Activated T-helper 1 cell treated with Interleukin-2 at 50 U/mL for 16 hours (primary cell): Measurements from ENCODE around the gene CCSER2.
"Not testable (repeated sequence)": the region's sequence is repeated elsewhere in the genome, so short reads cannot be mapped to it uniquely, and the experiment has no call there.

ENCODE experiments used
- DNase-seq: peaks from one replicate; pipeline ENCODE4 v3.0.0-alpha.2; 2020; ENCODE audit warnings: low read depth

The CCSER2 gene

GRCh38 chr10:84314275-84314674 is 14.1 kb upstream of the CCSER2 start:
- no peak for DNase-seq

- no peak for DNase-seq
These were observed 11.2 kb upstream of the CCSER2 start for GRCh38 chr10:84317174-84317573.

GRCh38 chr10:84321902-84322301 is 6.5 kb upstream of the CCSER2 start:
- no peak for DNase-seq

GRCh38 chr10:84323566-84323965 is 4.8 kb upstream of the CCSER2 start:
- DNase-seq, result not testable (repeated sequence)

- not testable (repeated sequence) for DNase-seq
These were observed 1.4 kb upstream of the CCSER2 start for GRCh38 chr10:84326995-84327394.

- DNase-seq, result peak; percentile 20
These were observed 815 bp downstream of the CCSER2 start for GRCh38 chr10:84329196-84329611.

- no peak for DNase-seq
These were observed 1.7 kb downstream of the CCSER2 start for GRCh38 chr10:84329986-84330651.

GRCh38 chr10:84331091-84331490 is 2.7 kb downstream of the CCSER2 start:
- DNase-seq, result no peak

- peak; percentile 45 for DNase-seq
These were observed 5.6 kb downstream of the CCSER2 start for GRCh38 chr10:84333864-84334451.

- no peak for DNase-seq
These were observed 6.4 kb downstream of the CCSER2 start for GRCh38 chr10:84334811-84335210.

- DNase-seq, result no peak
These were observed 7.1 kb downstream of the CCSER2 start for GRCh38 chr10:84335516-84335915.

GRCh38 chr10:84336406-84337090 is 8.2 kb downstream of the CCSER2 start:
- no peak for DNase-seq

GRCh38 chr10:84337199-84337598 is 8.8 kb downstream of the CCSER2 start:
- no peak for DNase-seq

- DNase-seq, result no peak
These were observed 10.6 kb downstream of the CCSER2 start for GRCh38 chr10:84339025-84339424.

GRCh38 chr10:84340187-84340586 is 11.8 kb downstream of the CCSER2 start:
- DNase-seq, result no peak

- DNase-seq, result no peak
These were observed 12.5 kb downstream of the CCSER2 start for GRCh38 chr10:84340632-84341537.

- DNase-seq, result no peak
These were observed 13.1 kb downstream of the CCSER2 start for GRCh38 chr10:84341538-84341856.

- no peak for DNase-seq
These were observed 13.6 kb downstream of the CCSER2 start for GRCh38 chr10:84341983-84342382.

- no peak for DNase-seq
These were observed 14.2 kb downstream of the CCSER2 start for GRCh38 chr10:84342584-84342983.

GRCh38 chr10:84343831-84344230 is 15.4 kb downstream of the CCSER2 start:
- no peak for DNase-seq

GRCh38 chr10:84344526-84344925 is 16.1 kb downstream of the CCSER2 start:
- no peak for DNase-seq

GRCh38 chr10:84347575-84348002 is 19.2 kb downstream of the CCSER2 start:
- DNase-seq, result not testable (repeated sequence)
